Endothelial cell (in vitro differentiated cells): ENCODE measurements around the gene TRAPPC5. TPM values are rescaled to one million over a fixed set of nuclear protein-coding genes. Genes with fewer than 3 reads are reported as not detected.

Experiments used
- DNase-seq: peaks from one replicate; pipeline ENCODE4 v3.0.0; 2021; ENCODE audit warnings: low spot score
- H3K27ac Mint-ChIP-seq: one replicate; pipeline ENCODE4 v1.8.0; 2021; ENCODE audit warnings: mixed read lengths, inconsistent platforms; ENCODE audit not compliant: unreplicated experiment
- H3K27me3 Mint-ChIP-seq: one replicate; pipeline ENCODE4 v1.8.0; 2021; ENCODE audit warnings: mild to moderate bottlenecking, moderate library complexity, mixed read lengths, inconsistent platforms; ENCODE audit not compliant: unreplicated experiment
- H3K36me3 Mint-ChIP-seq: one replicate; pipeline ENCODE4 v1.8.0; 2021; ENCODE audit warnings: mild to moderate bottlenecking, low read depth, mixed read lengths, inconsistent platforms; ENCODE audit not compliant: unreplicated experiment
- H3K4me1 Mint-ChIP-seq: one replicate; pipeline ENCODE4 v1.8.0; 2021; ENCODE audit warnings: mild to moderate bottlenecking, mixed read lengths, inconsistent platforms; ENCODE audit not compliant: unreplicated experiment
- H3K4me3 Mint-ChIP-seq: one replicate; pipeline ENCODE4 v1.8.0; 2021; ENCODE audit warnings: mild to moderate bottlenecking, mixed read lengths, inconsistent platforms; ENCODE audit not compliant: unreplicated experiment
- H3K9me3 Mint-ChIP-seq: one replicate; pipeline ENCODE4 v1.8.0; 2021; ENCODE audit warnings: mixed read lengths, inconsistent platforms; ENCODE audit not compliant: unreplicated experiment
- total RNA-seq: library from RNA; stranded (reverse); fragmentation: NEBNext Ultra II Directional; extraction: Animal tissue kit (Norgen Biotek cat#: 25700); gene quantifications from one replicate; pipeline ENCODE4 v1.2.1, GENCODE V29; 2021; ENCODE audit not compliant: unreplicated experiment
- TF ChIP-seq, protein P1 (sequence below): fragments of 200-600 bp; sonication (generic); IDR thresholded peaks from one replicate; pipeline ENCODE4 v1.5.0; 2021; ENCODE audit warnings: antibody characterized with exemption; ENCODE audit not compliant: unreplicated experiment

The TRAPPC5 gene
- total RNA-seq, 1 donor from 2014 or later, result 82.0 TPM

DNA sequence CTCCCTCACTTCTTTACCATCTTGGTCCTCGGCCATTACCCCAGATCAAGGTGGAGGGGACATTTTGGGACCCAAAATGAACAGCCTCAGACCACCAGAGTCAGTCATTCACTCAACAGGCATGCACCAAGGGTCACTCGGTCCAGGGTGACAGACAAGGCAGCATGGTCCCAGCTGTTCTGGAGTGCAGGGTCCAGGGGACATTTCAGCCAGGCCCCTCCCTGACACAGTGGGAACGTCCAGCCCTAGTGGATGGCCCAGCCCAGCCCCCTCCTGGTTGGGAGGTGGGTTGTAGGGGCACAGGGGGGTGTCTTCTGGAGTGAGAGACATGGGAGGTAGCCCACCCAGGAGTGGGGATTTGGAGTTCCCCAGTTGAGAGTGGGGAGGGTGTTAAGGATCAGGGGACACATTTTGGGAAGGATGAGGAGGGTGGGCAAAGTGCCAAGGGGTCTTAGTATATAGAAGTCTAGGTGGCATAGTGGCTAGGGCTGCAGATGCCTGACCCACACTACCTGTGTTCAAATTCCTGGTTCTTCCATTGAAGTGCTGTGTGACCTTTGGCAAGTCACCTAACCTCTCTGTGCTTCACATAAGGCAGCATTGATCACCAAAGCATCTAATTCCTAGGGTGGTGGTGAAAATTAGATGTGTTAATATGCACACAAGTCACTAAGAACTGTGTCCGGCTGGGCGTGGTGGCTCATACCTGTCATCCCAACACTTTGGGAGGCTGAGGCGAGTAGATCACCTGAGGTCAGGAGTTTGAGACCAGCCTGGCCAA is 23.8 kb downstream of the TRAPPC5 start:
- Mint-ChIP-seq H3K27me3 (peaks cover 13% of the 10 kb centered on the region), H3K4me3 (no peak overlapping the region), H3K4me1 (no peaks in the 10 kb centered on the region), H3K9me3 (no peaks in the 10 kb centered on the region), H3K27ac (no peak overlapping the region), H3K36me3 (no peaks in the 10 kb centered on the region)
- TF ChIP-seq, protein P1, sequence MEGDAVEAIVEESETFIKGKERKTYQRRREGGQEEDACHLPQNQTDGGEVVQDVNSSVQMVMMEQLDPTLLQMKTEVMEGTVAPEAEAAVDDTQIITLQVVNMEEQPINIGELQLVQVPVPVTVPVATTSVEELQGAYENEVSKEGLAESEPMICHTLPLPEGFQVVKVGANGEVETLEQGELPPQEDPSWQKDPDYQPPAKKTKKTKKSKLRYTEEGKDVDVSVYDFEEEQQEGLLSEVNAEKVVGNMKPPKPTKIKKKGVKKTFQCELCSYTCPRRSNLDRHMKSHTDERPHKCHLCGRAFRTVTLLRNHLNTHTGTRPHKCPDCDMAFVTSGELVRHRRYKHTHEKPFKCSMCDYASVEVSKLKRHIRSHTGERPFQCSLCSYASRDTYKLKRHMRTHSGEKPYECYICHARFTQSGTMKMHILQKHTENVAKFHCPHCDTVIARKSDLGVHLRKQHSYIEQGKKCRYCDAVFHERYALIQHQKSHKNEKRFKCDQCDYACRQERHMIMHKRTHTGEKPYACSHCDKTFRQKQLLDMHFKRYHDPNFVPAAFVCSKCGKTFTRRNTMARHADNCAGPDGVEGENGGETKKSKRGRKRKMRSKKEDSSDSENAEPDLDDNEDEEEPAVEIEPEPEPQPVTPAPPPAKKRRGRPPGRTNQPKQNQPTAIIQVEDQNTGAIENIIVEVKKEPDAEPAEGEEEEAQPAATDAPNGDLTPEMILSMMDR, result no peak
- DNase-seq, result no peak

GRCh38 chr19:7705387-7706187 is 25.0 kb downstream of the TRAPPC5 start:
- Mint-ChIP-seq H3K9me3 (no peaks in the 10 kb centered on the region), H3K4me1 (no peaks in the 10 kb centered on the region), H3K27ac (no peak overlapping the region), H3K36me3 (no peaks in the 10 kb centered on the region), H3K27me3 (peaks cover 11% of the 10 kb centered on the region), H3K4me3 (no peak overlapping the region)
- TF ChIP-seq, protein P1, result no peak
- DNase-seq, result no peak

GRCh38 chr19:7706188-7706954 is 25.7 kb downstream of the TRAPPC5 start:
- H3K27me3 Mint-ChIP-seq, result peaks cover 11% of the 10 kb centered on the region
- no peaks in the 10 kb centered on the region for H3K9me3 Mint-ChIP-seq
- H3K4me1 Mint-ChIP-seq, result no peaks in the 10 kb centered on the region
- H3K4me3 Mint-ChIP-seq, result no peak overlapping the region
- TF ChIP-seq, protein P1, result no peak
- no peak overlapping the region for H3K27ac Mint-ChIP-seq
- H3K36me3 Mint-ChIP-seq, result no peaks in the 10 kb centered on the region
- DNase-seq, result no peak

GRCh38 chr19:7706955-7707456 is 26.4 kb downstream of the TRAPPC5 start:
- Mint-ChIP-seq H3K27ac (no peak overlapping the region), H3K9me3 (no peaks in the 10 kb centered on the region), H3K27me3 (peaks cover 11% of the 10 kb centered on the region), H3K4me1 (no peaks in the 10 kb centered on the region), H3K4me3 (no peak overlapping the region), H3K36me3 (no peaks in the 10 kb centered on the region)
- TF ChIP-seq, protein P1, result no peak
- DNase-seq, result no peak
